LNCaP clone FGC (cell line): ENCODE results near the gene MMP24.
A peak's percentile ranks its signal among the peaks of the same experiment; 100 is the strongest.

Experiments
- DNase-seq: peaks from one replicate; pipeline ENCODE4 v3.0.0-alpha.2; 2011; ENCODE audit warnings: low read depth
- H3K4me3 ChIP-seq: 2 replicates; pipeline ENCODE4 v1.5.1; 2011; ENCODE audit warnings: mild to moderate bottlenecking, low read depth, low read length, control low read depth
- TF ChIP-seq, protein P1 (sequence below): IDR thresholded peaks from 2 replicates; pipeline ENCODE4 v1.5.1; 2012; ENCODE audit warnings: mild to moderate bottlenecking; ENCODE audit not compliant: control insufficient read depth, insufficient read depth; ENCODE audit errors: extremely low read depth

Gene MMP24

DNA sequence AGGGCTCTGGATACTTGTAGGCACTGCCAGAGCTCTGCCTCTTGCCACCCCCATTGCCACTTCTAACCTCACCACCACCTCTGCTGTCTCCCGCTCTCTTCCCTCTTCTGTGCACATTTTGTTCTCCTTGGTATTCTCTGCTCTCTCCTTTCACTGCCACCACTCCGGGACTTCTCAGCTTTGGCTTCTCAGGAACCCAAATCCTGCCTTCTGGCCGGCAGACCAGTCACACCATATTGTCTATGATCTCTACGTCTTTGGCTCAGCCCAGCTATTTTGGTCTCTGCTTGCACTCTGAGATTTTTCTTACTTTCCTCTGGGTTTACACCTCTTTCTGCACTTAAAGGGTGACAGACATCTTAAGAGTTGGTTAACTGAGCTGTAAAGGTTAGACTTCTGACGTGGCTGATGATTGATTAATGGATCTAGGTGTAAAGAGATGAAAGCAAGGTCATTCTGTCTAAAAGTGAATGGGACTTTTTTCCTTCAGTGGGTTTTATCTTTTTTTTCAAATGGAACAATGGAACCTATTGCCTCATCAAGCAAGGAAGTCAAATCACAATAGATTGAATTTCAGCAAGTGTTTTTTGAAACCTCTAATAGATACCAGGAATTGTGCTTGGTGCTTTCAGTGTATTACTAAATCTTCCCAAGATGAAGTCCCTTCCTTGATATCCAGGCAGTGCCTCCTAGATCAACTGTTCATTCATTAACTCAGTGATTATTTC lies 13.8 kb downstream of the MMP24 start:
- no peak for DNase-seq
- TF ChIP-seq, protein P1, sequence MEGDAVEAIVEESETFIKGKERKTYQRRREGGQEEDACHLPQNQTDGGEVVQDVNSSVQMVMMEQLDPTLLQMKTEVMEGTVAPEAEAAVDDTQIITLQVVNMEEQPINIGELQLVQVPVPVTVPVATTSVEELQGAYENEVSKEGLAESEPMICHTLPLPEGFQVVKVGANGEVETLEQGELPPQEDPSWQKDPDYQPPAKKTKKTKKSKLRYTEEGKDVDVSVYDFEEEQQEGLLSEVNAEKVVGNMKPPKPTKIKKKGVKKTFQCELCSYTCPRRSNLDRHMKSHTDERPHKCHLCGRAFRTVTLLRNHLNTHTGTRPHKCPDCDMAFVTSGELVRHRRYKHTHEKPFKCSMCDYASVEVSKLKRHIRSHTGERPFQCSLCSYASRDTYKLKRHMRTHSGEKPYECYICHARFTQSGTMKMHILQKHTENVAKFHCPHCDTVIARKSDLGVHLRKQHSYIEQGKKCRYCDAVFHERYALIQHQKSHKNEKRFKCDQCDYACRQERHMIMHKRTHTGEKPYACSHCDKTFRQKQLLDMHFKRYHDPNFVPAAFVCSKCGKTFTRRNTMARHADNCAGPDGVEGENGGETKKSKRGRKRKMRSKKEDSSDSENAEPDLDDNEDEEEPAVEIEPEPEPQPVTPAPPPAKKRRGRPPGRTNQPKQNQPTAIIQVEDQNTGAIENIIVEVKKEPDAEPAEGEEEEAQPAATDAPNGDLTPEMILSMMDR = no peak
- H3K4me3 ChIP-seq = no peak overlapping the region

DNA sequence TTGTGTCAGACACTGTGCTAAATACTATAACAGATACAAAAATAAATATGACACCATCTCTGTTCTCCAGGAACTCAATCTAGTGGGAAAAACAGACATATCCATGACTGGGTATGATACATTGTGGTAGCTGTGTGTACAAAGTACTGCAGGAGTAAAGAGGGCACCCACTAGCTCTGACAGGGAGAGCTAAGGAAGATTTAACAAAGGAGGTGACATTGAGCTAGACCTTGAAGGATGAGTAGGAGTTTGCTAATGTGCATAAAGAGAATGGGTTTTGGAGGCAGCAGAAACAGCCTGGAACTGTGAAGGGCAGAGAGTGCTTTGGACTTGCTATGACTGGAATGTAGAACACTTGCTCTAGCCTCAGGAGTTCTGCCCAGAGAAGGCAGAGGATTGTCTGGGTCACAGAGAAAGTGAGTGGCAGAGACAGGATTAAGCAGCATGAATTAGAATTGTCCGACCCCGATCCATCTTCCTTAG lies 14.4 kb downstream of the MMP24 start:
- TF ChIP-seq, protein P1 = no peak
- no peak for DNase-seq
- no peak overlapping the region for H3K4me3 ChIP-seq

DNA sequence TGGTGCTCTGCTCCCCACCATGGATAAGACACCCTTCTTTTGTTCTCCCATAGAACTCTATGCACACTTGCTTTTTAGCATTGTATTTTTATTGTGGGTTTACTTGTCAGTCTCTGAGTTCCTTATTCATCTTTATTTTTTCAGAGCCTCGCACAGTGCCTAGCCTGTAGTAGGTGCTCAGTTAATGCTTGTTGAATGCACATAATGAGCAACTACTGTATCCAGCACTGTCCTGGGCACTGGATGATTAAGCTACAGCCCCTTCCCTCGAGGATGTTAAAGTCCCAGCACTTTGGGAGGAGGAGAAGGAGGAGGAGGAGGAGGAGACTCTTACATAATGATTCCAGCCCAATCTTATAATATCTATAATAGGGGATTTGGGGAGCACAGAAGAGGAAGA lies 16.8 kb downstream of the MMP24 start:
- TF ChIP-seq, protein P1 = no peak
- DNase-seq = no peak
- no peak overlapping the region for H3K4me3 ChIP-seq

DNA sequence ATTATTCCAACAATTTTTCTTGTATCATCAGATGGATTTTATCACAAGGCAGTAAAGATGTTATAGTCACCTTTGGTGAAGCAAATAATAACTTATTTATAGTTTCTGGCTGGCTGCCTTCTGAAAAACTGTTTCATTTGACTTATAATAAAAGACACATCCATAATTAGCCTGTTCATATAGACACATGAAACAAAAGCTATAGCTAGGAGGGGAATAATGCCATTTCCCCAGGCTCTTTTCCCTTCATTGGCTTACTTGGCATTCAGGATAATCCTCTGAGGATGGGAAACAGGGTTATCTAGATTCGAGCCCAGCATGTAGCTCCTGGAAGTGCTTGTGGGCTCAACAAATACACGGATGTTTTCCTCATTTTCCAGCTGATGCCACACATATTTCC lies 17.5 kb downstream of the MMP24 start:
- TF ChIP-seq, protein P1 = no peak
- peak; percentile 71 for DNase-seq
- no peak overlapping the region for H3K4me3 ChIP-seq

DNA sequence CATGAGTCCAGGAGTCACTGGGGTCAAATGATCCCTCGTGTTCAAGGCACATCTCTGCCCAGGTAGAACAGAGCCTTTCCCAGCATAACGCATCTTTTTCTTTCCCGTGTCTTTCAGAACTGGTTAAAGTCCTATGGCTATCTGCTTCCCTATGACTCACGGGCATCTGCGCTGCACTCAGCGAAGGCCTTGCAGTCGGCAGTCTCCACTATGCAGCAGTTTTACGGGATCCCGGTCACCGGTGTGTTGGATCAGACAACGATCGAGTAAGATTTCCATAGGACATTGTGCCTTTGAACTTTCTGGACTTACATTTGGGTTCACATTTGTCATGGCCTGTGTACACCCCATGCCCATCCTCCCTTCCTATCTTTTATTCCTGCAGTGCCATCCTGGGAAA lies 20.2 kb downstream of the MMP24 start:
- no peak overlapping the region for H3K4me3 ChIP-seq
- TF ChIP-seq, protein P1 = no peak

DNA sequence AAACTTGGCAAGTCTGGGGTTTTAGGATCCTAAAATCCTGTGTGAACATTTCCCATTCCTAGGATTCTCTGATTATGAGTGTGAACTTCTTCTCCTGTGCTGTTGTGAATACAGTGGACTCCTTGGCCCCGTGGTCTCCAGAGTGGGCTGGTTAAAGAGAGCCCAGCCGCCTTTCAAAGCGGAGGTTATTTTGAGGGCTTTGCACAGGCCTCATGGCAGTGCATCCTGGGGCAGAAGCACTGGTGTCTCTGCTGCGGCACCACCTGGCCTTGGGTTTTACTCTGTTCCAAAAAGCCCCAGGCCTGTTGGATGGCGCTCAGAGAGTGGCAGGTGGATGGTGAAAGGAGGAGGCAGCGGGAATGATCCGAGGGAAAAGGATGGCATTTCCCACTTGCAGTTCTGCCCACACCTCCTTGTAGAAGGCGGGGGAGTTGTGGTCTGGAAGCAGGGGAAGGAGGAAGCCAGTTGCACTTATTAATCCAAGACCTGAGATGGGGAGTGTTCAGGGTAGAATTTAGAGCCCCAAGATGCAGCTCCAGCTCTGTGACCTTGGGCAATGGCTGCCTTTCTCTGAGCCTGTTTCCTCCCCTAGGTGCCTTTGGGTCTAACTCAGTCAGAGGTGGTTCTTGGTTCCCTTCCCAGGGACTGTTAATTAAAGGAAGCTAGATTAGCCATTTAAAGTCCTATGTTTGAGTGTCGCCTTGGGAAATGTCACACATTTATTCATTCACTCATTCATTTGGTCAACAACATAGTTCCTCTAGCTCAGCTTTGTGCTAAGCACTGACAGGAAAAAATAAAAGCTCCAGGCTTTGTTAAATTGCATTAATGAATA lies 22.4 kb downstream of the MMP24 start:
- DNase-seq = no peak
- no peak overlapping the region for H3K4me3 ChIP-seq
- TF ChIP-seq, protein P1 = no peak

More for the DNA sequence above, 20.2 kb downstream of the MMP24 start:
- DNase-seq = no peak
